ENCODE measurements around the gene FBXL20.

DNA sequence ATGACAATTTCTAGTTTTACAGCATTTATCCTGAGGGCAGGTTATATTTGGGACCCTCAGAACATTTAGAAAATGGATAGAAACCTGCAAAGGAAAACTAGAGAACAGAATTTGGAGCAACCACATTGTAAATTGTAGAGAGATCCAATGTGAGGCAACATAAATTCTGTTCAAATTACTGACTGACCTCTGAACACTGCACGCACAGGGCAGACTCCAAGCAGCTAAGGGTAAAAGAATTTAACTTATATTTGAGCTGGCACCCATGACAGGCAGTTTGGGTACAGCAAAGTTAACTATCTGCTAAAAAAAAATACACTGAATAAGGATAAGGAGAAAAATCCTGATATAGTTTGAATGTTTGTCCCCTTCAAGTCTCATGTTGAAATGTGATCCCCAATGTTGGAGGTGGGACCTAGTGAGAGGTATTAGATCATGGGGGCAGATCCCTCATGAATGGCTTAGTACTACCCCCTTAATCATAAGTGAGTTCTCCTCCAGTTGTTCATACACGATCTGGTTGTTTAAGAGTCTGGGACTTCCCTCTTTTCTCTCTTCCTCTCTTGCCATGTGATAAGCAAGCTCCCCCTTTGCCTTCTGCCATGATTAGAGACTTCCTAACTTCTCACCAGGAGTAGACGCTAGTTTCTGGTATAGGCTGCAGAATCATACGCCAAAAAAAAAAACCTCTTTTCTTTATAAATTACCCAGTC is 75.7 kb downstream of the FBXL20 start:
- TF ChIP-seq, protein P1, sequence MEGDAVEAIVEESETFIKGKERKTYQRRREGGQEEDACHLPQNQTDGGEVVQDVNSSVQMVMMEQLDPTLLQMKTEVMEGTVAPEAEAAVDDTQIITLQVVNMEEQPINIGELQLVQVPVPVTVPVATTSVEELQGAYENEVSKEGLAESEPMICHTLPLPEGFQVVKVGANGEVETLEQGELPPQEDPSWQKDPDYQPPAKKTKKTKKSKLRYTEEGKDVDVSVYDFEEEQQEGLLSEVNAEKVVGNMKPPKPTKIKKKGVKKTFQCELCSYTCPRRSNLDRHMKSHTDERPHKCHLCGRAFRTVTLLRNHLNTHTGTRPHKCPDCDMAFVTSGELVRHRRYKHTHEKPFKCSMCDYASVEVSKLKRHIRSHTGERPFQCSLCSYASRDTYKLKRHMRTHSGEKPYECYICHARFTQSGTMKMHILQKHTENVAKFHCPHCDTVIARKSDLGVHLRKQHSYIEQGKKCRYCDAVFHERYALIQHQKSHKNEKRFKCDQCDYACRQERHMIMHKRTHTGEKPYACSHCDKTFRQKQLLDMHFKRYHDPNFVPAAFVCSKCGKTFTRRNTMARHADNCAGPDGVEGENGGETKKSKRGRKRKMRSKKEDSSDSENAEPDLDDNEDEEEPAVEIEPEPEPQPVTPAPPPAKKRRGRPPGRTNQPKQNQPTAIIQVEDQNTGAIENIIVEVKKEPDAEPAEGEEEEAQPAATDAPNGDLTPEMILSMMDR (IDR thresholded peaks at IDR 0.05), result no peak
- TF ChIP-seq POLR2AphosphoS5 (IDR thresholded peaks at IDR 0.05), result no peak
